HEK293 (cell line): ENCODE measurements around the gene TAOK3.

Source experiments
- KLF10 ChIP-seq: fragments of 450-650 bp; IDR thresholded peaks from 2 replicates; pipeline ENCODE4 v1.5.1; 2018; ENCODE audit warnings: missing biosample characterization, mild to moderate bottlenecking, missing genetic modification characterization
- TCF7L2 ChIP-seq: IDR thresholded peaks from 2 replicates; pipeline ENCODE4 v1.6.1; 2011; ENCODE audit warnings: low read depth, mild to moderate bottlenecking, inconsistent platforms, low read length, moderate library complexity, borderline replicate concordance
- ZBTB17 ChIP-seq: fragments of 450-650 bp; formaldehyde crosslinking; IDR thresholded peaks from 2 replicates; pipeline ENCODE4 v1.5.1; 2016; ENCODE audit warnings: missing biosample characterization, missing genetic modification characterization
- ZNF175 ChIP-seq: fragments of 450-650 bp; formaldehyde crosslinking; IDR thresholded peaks from 2 replicates; pipeline ENCODE4 v1.5.1; 2016; ENCODE audit warnings: missing biosample characterization, missing genetic modification characterization
- ZNF23 ChIP-seq: fragments of 450-650 bp; formaldehyde crosslinking; IDR thresholded peaks from 2 replicates; pipeline ENCODE4 v1.5.1; 2016; ENCODE audit warnings: missing biosample characterization, missing genetic modification characterization, borderline replicate concordance
- ZNF350 ChIP-seq: fragments of 450-650 bp; formaldehyde crosslinking; IDR thresholded peaks from 2 replicates; pipeline ENCODE4 v1.5.0; 2017; ENCODE audit warnings: missing biosample characterization, mild to moderate bottlenecking, missing genetic modification characterization
- ZNF776 ChIP-seq: fragments of 450-650 bp; formaldehyde crosslinking; IDR thresholded peaks from 2 replicates; pipeline ENCODE4 v1.5.0; 2017; ENCODE audit warnings: missing biosample characterization, missing genetic modification characterization, borderline replicate concordance
- TF ChIP-seq, protein P1 (sequence below): fragments of 450-650 bp; formaldehyde crosslinking; IDR thresholded peaks from 2 replicates; pipeline ENCODE4 v1.5.1; 2016; ENCODE audit warnings: missing biosample characterization, missing genetic modification characterization
- TF ChIP-seq, protein P2 (sequence below): IDR thresholded peaks from 2 replicates; pipeline ENCODE4 v1.6.1; 2011; ENCODE audit warnings: mild to moderate bottlenecking, low read depth, low read length, borderline replicate concordance
- TF ChIP-seq, protein P3 (sequence below): fragments of 450-650 bp; formaldehyde crosslinking; IDR thresholded peaks from 2 replicates; pipeline ENCODE4 v1.5.1; 2016; ENCODE audit warnings: missing biosample characterization, missing genetic modification characterization

DNA sequence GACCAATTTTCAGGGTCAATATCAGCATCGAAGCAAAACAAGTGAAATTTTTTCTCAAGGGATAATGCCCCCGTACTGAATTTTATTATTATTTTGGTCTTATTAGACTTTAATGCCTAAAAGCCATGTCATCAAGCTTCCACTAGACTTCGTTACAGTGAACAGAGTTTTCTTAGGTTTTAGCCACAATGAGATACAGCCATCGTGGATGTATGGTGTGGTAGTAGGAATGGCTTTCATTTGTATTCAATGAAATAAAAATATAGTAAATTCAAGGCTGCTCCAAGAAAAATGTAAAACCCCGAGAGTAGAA, 11.7 kb downstream of the TAOK3 start:
- TF ChIP-seq, protein P1, sequence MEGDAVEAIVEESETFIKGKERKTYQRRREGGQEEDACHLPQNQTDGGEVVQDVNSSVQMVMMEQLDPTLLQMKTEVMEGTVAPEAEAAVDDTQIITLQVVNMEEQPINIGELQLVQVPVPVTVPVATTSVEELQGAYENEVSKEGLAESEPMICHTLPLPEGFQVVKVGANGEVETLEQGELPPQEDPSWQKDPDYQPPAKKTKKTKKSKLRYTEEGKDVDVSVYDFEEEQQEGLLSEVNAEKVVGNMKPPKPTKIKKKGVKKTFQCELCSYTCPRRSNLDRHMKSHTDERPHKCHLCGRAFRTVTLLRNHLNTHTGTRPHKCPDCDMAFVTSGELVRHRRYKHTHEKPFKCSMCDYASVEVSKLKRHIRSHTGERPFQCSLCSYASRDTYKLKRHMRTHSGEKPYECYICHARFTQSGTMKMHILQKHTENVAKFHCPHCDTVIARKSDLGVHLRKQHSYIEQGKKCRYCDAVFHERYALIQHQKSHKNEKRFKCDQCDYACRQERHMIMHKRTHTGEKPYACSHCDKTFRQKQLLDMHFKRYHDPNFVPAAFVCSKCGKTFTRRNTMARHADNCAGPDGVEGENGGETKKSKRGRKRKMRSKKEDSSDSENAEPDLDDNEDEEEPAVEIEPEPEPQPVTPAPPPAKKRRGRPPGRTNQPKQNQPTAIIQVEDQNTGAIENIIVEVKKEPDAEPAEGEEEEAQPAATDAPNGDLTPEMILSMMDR (tag by site-specific recombination), result no peak
- TF ChIP-seq ZNF175, result no peak
- no peak for TF ChIP-seq ZNF776 (tag by site-specific recombination)
- TF ChIP-seq, protein P2, sequence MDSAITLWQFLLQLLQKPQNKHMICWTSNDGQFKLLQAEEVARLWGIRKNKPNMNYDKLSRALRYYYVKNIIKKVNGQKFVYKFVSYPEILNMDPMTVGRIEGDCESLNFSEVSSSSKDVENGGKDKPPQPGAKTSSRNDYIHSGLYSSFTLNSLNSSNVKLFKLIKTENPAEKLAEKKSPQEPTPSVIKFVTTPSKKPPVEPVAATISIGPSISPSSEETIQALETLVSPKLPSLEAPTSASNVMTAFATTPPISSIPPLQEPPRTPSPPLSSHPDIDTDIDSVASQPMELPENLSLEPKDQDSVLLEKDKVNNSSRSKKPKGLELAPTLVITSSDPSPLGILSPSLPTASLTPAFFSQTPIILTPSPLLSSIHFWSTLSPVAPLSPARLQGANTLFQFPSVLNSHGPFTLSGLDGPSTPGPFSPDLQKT, result no peak
- no peak for TF ChIP-seq ZNF23 (tag by site-specific recombination)
- no peak for TF ChIP-seq KLF10 (tag by site-specific recombination)
- no peak for TF ChIP-seq ZNF350
- TF ChIP-seq TCF7L2, result no peak
- TF ChIP-seq, protein P3, sequence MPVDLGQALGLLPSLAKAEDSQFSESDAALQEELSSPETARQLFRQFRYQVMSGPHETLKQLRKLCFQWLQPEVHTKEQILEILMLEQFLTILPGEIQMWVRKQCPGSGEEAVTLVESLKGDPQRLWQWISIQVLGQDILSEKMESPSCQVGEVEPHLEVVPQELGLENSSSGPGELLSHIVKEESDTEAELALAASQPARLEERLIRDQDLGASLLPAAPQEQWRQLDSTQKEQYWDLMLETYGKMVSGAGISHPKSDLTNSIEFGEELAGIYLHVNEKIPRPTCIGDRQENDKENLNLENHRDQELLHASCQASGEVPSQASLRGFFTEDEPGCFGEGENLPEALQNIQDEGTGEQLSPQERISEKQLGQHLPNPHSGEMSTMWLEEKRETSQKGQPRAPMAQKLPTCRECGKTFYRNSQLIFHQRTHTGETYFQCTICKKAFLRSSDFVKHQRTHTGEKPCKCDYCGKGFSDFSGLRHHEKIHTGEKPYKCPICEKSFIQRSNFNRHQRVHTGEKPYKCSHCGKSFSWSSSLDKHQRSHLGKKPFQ (tag by site-specific recombination), result no peak
- TF ChIP-seq ZBTB17 (tag by site-specific recombination), result no peak
